Measurements from ENCODE around the gene SCGB2A2. TPM values are rescaled to one million over a fixed set of nuclear protein-coding genes. Genes with fewer than 3 reads are reported as not detected.

Gene SCGB2A2
- total RNA-seq, 1 donor from 2014 or later = not detected

- no peaks in the 10 kb centered on the region for H3K9me3 ChIP-seq
Observed at GRCh38 chr11:62238151-62238550, 31.8 kb upstream of the SCGB2A2 start.

DNA sequence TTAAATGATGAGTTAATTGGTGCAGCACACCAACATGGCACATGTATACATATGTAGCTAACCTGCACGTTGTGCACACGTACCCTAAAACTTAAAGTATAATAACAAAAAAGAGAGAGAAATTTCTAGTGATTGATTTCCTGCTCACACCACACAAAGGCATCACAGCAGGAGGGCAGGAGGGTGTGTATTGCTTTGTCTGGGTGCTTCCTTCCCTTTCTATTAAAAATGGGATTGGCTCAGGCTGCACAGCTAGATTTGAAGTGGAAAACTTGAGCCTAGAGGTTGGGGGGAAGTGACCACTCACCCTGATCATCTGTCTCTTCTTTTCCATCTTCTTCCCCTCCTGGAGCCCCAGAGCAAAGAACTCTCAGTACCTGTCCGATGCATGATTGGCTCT, 28.9 kb upstream of the SCGB2A2 start:
- H3K4me3 ChIP-seq = no peak overlapping the region
- DNase-seq (ENCODE audit: low spot score in 2 of 2) = no peak
- no peaks in the 10 kb centered on the region for H3K4me1 ChIP-seq
- intact Hi-C loops (cut with DNase I) = no loop called here
- H3K27me3 ChIP-seq = no peaks in the 10 kb centered on the region
- no peaks in the 10 kb centered on the region for H3K9me3 ChIP-seq
- no peak overlapping the region for H3K27ac ChIP-seq
- no peaks in the 10 kb centered on the region for H3K36me3 ChIP-seq
- no peak for TF ChIP-seq CTCF (IDR thresholded peaks at IDR 0.05)

More at GRCh38 chr11:62238151-62238550, 31.8 kb upstream of the SCGB2A2 start:
- Histone ChIP-seq H3K36me3 (no peaks in the 10 kb centered on the region), H3K27ac (no peak overlapping the region), H3K4me1 (no peaks in the 10 kb centered on the region), H3K4me3 (no peak overlapping the region), H3K27me3 (no peaks in the 10 kb centered on the region)
- intact Hi-C loops (cut with DNase I) = no loop called here
- no peak for TF ChIP-seq CTCF (IDR thresholded peaks at IDR 0.05)
- no peak for DNase-seq (ENCODE audit: low spot score in 2 of 2)

DNA sequence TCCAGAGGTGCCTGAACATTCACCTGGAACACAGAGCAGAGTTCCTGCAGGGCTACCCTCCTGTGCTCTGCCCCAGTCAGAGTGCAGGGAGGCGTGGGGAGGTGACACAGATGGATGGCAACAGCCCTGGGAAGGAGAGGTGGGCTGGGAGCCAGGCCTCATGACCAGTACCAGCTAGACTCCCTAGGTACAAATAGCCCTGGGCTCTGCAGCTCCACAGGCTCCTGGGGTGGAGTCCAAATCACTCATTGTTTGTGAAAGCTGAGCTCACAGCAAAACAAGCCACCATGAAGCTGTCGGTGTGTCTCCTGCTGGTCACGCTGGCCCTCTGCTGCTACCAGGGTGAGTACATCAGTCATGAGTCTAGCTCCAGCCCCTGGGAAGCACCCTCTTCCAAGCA, 27.9 kb upstream of the SCGB2A2 start, which contains the start of gene SCGB1D2:
TSS of gene SCGB1D2 (plus strand) at position 219 of the 400 bp plus-strand sequence. CDS start at position 288, 69 bp downstream.
- TF ChIP-seq CTCF (IDR thresholded peaks at IDR 0.05) = no peak
- Histone ChIP-seq H3K4me1 (no peaks in the 10 kb centered on the region), H3K27me3 (no peaks in the 10 kb centered on the region), H3K9me3 (no peaks in the 10 kb centered on the region), H3K36me3 (no peaks in the 10 kb centered on the region), H3K27ac (no peak within 1 kb of the TSS), H3K4me3 (no peak within 1 kb of the TSS)
- intact Hi-C loops (cut with DNase I) = no loop called here
- no peak for DNase-seq (ENCODE audit: low spot score in 2 of 2)

- Histone ChIP-seq H3K27ac (no peak overlapping the region), H3K4me3 (no peak overlapping the region), H3K36me3 (no peaks in the 10 kb centered on the region), H3K27me3 (no peaks in the 10 kb centered on the region), H3K4me1 (no peaks in the 10 kb centered on the region), H3K9me3 (no peaks in the 10 kb centered on the region)
- no peak for DNase-seq (ENCODE audit: low spot score in 2 of 2)
- no peak for TF ChIP-seq CTCF (IDR thresholded peaks at IDR 0.05)
- intact Hi-C loops (cut with DNase I) = no loop called here
Observed at GRCh38 chr11:62245271-62245753, 24.6 kb upstream of the SCGB2A2 start.

DNA sequence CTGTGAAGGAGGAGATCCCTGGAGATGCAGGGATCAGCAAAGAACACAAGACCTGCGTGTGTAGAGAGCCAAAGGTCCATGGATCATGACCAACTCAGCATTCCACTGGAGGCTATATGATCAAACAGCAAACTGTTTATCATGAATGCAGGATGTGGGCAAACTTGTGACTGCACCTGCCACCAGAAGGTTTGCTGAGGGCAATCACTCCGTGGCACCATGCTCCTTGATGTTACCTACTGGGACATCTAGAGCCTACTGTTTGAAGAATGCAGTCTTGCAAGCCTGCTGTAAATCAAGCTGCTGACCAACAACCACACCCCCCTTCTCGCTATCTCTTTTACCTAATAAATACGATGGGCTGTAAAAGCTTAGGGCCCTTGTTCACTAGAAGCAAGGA, 18.3 kb upstream of the SCGB2A2 start:
- H3K36me3 ChIP-seq = no peaks in the 10 kb centered on the region
- no peaks in the 10 kb centered on the region for H3K27me3 ChIP-seq
- DNase-seq (ENCODE audit: low spot score in 2 of 2) = no peak
- H3K27ac ChIP-seq = no peak overlapping the region
- H3K4me3 ChIP-seq = no peak overlapping the region
- TF ChIP-seq CTCF (IDR thresholded peaks at IDR 0.05) = no peak
- peaks cover 17 to 20% of the 10 kb centered on the region in 2 donors for H3K9me3 ChIP-seq
- intact Hi-C loops (cut with DNase I) = no loop called here
- no peaks in the 10 kb centered on the region for H3K4me1 ChIP-seq
